HepG2 (cell line): ENCODE measurements around the gene ANKRD12. TPM values are rescaled to one million over a fixed set of nuclear protein-coding genes. Genes with fewer than 3 reads are reported as not detected.

ENCODE experiments used
- CAMTA2 ChIP-seq: sonication (generic); formaldehyde crosslinking; IDR thresholded peaks from 2 replicates; pipeline ENCODE4 v1.4.0; 2020; ENCODE audit warnings: mild to moderate bottlenecking, missing genetic modification reagents, borderline replicate concordance
- DMTF1 ChIP-seq: sonication (generic); formaldehyde crosslinking; IDR thresholded peaks from 2 replicates; pipeline ENCODE4 v1.4.0; 2020; ENCODE audit warnings: mild to moderate bottlenecking, missing genetic modification reagents
- ELF3 ChIP-seq: IDR thresholded peaks from 2 replicates; pipeline ENCODE4 v1.6.1; 2016; ENCODE audit warnings: missing genetic modification reagents, missing compliant biosample characterization
- FOXM1 ChIP-seq: sonication (generic); formaldehyde crosslinking; IDR thresholded peaks from 2 replicates; pipeline ENCODE4 v1.5.0; 2020; ENCODE audit warnings: missing genetic modification reagents
- GABPB1 ChIP-seq: IDR thresholded peaks from 2 replicates; pipeline ENCODE4 v1.6.1; 2016; ENCODE audit warnings: mild to moderate bottlenecking, missing genetic modification reagents, moderate library complexity, missing compliant biosample characterization
- GFI1 ChIP-seq: sonication (generic); formaldehyde crosslinking; IDR thresholded peaks from 2 replicates; pipeline ENCODE4 v1.5.0; 2020; ENCODE audit warnings: missing genetic modification reagents, mild to moderate bottlenecking, borderline replicate concordance
- HIVEP1 ChIP-seq: sonication (generic); formaldehyde crosslinking; IDR thresholded peaks from 2 replicates; pipeline ENCODE4 v1.4.0; 2020; ENCODE audit warnings: mild to moderate bottlenecking, missing genetic modification reagents
- HMGXB3 ChIP-seq: sonication (generic); formaldehyde crosslinking; IDR thresholded peaks from 2 replicates; pipeline ENCODE4 v1.4.0; 2020; ENCODE audit warnings: missing genetic modification reagents, borderline replicate concordance
- JUNB ChIP-seq: sonication (generic); formaldehyde crosslinking; IDR thresholded peaks from 2 replicates; pipeline ENCODE4 v1.8.0; 2022; ENCODE audit warnings: missing genetic modification reagents, mild to moderate bottlenecking, borderline replicate concordance
- KLF15 ChIP-seq: sonication (generic); formaldehyde crosslinking; IDR thresholded peaks from 2 replicates; pipeline ENCODE4 v1.8.1; 2023; ENCODE audit warnings: borderline replicate concordance, mild to moderate bottlenecking, inconsistent platforms, missing genetic modification reagents, mixed read lengths
- RBAK ChIP-seq: sonication (generic); formaldehyde crosslinking; IDR thresholded peaks from 2 replicates; pipeline ENCODE4 v1.5.1; 2020; ENCODE audit warnings: mild to moderate bottlenecking, missing genetic modification reagents
- SOX6 ChIP-seq, 2 experiments: fragments of 450-650 bp in 1 of 2; sonication (generic) in 1 of 2; formaldehyde crosslinking in 1 of 2; IDR thresholded peaks; 2 replicates each; pipeline versions ENCODE4 v1.4.0 to v1.6.1; 2017 to 2020; ENCODE audit warnings: antibody characterized with exemption in 1 of 2, mild to moderate bottlenecking in 1 of 2, missing genetic modification reagents in 1 of 2
- ZNF3 ChIP-seq: IDR thresholded peaks from 2 replicates; pipeline ENCODE4 v1.7.0; 2017; ENCODE audit warnings: inconsistent platforms
- ZNF484 ChIP-seq: sonication (generic); formaldehyde crosslinking; IDR thresholded peaks from 2 replicates; pipeline ENCODE4 v1.5.1; 2020; ENCODE audit warnings: mild to moderate bottlenecking, low read depth, missing genetic modification reagents, borderline replicate concordance
- ZNF646 ChIP-seq: sonication (generic); formaldehyde crosslinking; IDR thresholded peaks from 2 replicates; pipeline ENCODE4 v1.9.0; 2021; ENCODE audit warnings: mild to moderate bottlenecking, missing genetic modification reagents
- polyA plus RNA-seq, 8 experiments: library from polyadenylated mRNA; depleted of rRNA in 3 of 8; stranded (reverse) in 7 of 8; unstranded in 1 of 8; fragments of >200 nt; fragmentation: Illumina TruSeq in 4 of 8; extraction: Trizol in 4 of 8; gene quantifications; 2 replicates each; pipeline versions ENCODE4 v1.2.1 to v1.2.3, GENCODE V29; 2011 to 2016; ENCODE audit warnings: low read depth in 4 of 8, missing spikeins in 1 of 8, mixed read lengths in 1 of 8; ENCODE audit not compliant: insufficient read depth in 1 of 8
- total RNA-seq, 5 experiments: library from RNA; depleted of rRNA; stranded (reverse); fragments of >200 nt; fragmentation: Illumina TruSeq; extraction: Trizol; gene quantifications; 2 replicates each; pipeline ENCODE4 v1.2.3, GENCODE V29; 2016; ENCODE audit warnings: low read depth in 1 of 5

ANKRD12 gene
- total and polyA plus RNA-seq, 2 of the 13 experiments (the other 11 are each of a cell fraction or from before 2014, with no cell fraction given) = 6.0 to 23.2 TPM

- TF ChIP-seq HMGXB3 (CRISPR knock-in tag) (peak; percentile 9; the same call in 1 of the 2 replicates), DMTF1 (CRISPR knock-in tag) (no peak), RBAK (no peak), ELF3 (peak; percentile 53; the same call in 1 of the 2 replicates), KLF15 (CRISPR knock-in tag) (no peak), ZNF646 (CRISPR knock-in tag) (no peak), GABPB1 (CRISPR knock-in tag) (peak; percentile 95), HIVEP1 (CRISPR knock-in tag) (no peak; the same call in 1 of the 2 replicates), CAMTA2 (CRISPR knock-in tag) (peak; percentile 75; the same call in 1 of the 2 replicates), SOX6 (IDR thresholded peaks at IDR 0.05) (no peak), SOX6 (CRISPR knock-in tag; IDR thresholded peaks at IDR 0.05) (peak; percentile 63), FOXM1 (CRISPR knock-in tag) (peak; percentile 15; the same call in 1 of the 2 replicates), JUNB (no peak), GFI1 (no peak; the same call in none of the 2 replicates), ZNF484 (CRISPR knock-in tag) (no peak), ZNF3 (no peak)
Observed at GRCh38 chr18:9136315-9137155, at the start of gene ANKRD12 (continued).
